ENCODE results near the gene KLK1. TPM values are rescaled to one million over a fixed set of nuclear protein-coding genes. Genes with fewer than 3 reads are reported as not detected.

KLK1 gene
- polyA plus RNA-seq, 1 of the 3 experiments (the other 2 are of a cell fraction): not detected

- no peaks in the 10 kb centered on the region for H3K36me3 ChIP-seq (replicated peaks in 1 of 2; ENCODE audit: control insufficient read depth in 1 of 2, insufficient read depth in 2 of 2, low read length in 1 of 2)
- H3K4me1 ChIP-seq (ENCODE audit: control insufficient read depth in 1 of 2, insufficient read depth in 2 of 2, low read depth in 1 of 2, low read length in 1 of 2): no peaks in the 10 kb centered on the region
- H3F3A ChIP-seq (replicated peaks; ENCODE audit: insufficient read depth): no peaks in the 10 kb centered on the region
- H2AFZ ChIP-seq (ENCODE audit: low read depth): no peak overlapping the region
- TF ChIP-seq POLR2AphosphoS5 (IDR thresholded peaks at IDR 0.05; ENCODE audit: low read depth, low read length) (no peak), SIN3A (IDR thresholded peaks at IDR 0.05; ENCODE audit: borderline replicate concordance, low read depth, low read length) (no peak), YY1 (IDR thresholded peaks at IDR 0.05; ENCODE audit: low read depth) (no peak), FOXJ3 (CRISPR knock-in tag; IDR thresholded peaks at IDR 0.05) (no peak)
- no peak overlapping the region for H3K4me3 ChIP-seq (ENCODE audit: low read depth in 2 of 2, low read length in 1 of 2)
- H3K27ac ChIP-seq (ENCODE audit: low read depth in 2 of 2, low read length in 1 of 2): no peak overlapping the region
- 31% methylated on average over 12 of the region's 14 CpGs for WGBS (ENCODE audit: low lambda C conversion rate)
- ChIA-PET POLR2A (no interaction called here), CTCF (interaction anchor here (0.9 kb wide), 1 partner anchor 95 kb away, joined by 3 read pairs; no protein-coding TSS in a partner anchor)
- peaks cover 17% of the 10 kb centered on the region for H3K27me3 ChIP-seq (ENCODE audit: insufficient read depth)
- H3K79me2 ChIP-seq (ENCODE audit: insufficient read depth): no peaks in the 10 kb centered on the region
- no peaks in the 10 kb centered on the region for H3K9me3 ChIP-seq
- no peak for DNase-seq
- H3K9me2 ChIP-seq: no peaks in the 10 kb centered on the region
- no peak overlapping the region for H3K4me2 ChIP-seq
- H3K9ac ChIP-seq: no peak overlapping the region
- H4K20me1 ChIP-seq (ENCODE audit: insufficient read depth): no peaks in the 10 kb centered on the region
Observed at GRCh38 chr19:50827476-50827875, 3.9 kb upstream of the KLK1 start.

- no peak for DNase-seq
- H3K9me3 ChIP-seq: no peaks in the 10 kb centered on the region
- no peaks in the 10 kb centered on the region for H4K20me1 ChIP-seq (ENCODE audit: insufficient read depth)
- no peak overlapping the region for H3K4me3 ChIP-seq (ENCODE audit: low read depth in 2 of 2, low read length in 1 of 2)
- no peak overlapping the region for H3K4me2 ChIP-seq
- H3K27ac ChIP-seq (ENCODE audit: low read depth in 2 of 2, low read length in 1 of 2): no peak overlapping the region
- H3K27me3 ChIP-seq (ENCODE audit: insufficient read depth): peaks cover 24% of the 10 kb centered on the region
- H3F3A ChIP-seq (replicated peaks; ENCODE audit: insufficient read depth): no peaks in the 10 kb centered on the region
- ChIA-PET POLR2A (no interaction called here), CTCF (interaction anchor here (0.9 kb wide), 1 partner anchor 96 kb away, joined by 3 read pairs; no protein-coding TSS in a partner anchor)
- H3K4me1 ChIP-seq (ENCODE audit: control insufficient read depth in 1 of 2, insufficient read depth in 2 of 2, low read depth in 1 of 2, low read length in 1 of 2): no peaks in the 10 kb centered on the region
- no peaks in the 10 kb centered on the region for H3K9me2 ChIP-seq
- TF ChIP-seq JUND (IDR thresholded peaks at IDR 0.05) (no peak), GABPA (IDR thresholded peaks at IDR 0.05; ENCODE audit: low read depth) (no peak), POLR2AphosphoS5 (IDR thresholded peaks at IDR 0.05; ENCODE audit: low read depth, low read length) (no peak), EZH2phosphoT487 (IDR thresholded peaks at IDR 0.05; ENCODE audit: borderline replicate concordance, low read depth) (no peak)
- TF ChIP-seq, protein P1, sequence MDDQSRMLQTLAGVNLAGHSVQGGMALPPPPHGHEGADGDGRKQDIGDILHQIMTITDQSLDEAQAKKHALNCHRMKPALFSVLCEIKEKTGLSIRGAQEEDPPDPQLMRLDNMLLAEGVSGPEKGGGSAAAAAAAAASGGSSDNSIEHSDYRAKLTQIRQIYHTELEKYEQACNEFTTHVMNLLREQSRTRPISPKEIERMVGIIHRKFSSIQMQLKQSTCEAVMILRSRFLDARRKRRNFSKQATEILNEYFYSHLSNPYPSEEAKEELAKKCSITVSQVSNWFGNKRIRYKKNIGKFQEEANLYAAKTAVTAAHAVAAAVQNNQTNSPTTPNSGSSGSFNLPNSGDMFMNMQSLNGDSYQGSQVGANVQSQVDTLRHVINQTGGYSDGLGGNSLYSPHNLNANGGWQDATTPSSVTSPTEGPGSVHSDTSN (IDR thresholded peaks at IDR 0.05): no peak
- H2AFZ ChIP-seq (ENCODE audit: low read depth): no peak overlapping the region
- H3K36me3 ChIP-seq (replicated peaks in 1 of 2; ENCODE audit: control insufficient read depth in 1 of 2, insufficient read depth in 2 of 2, low read length in 1 of 2): no peaks in the 10 kb centered on the region
- H3K79me2 ChIP-seq (ENCODE audit: insufficient read depth): no peaks in the 10 kb centered on the region
- no peak overlapping the region for H3K9ac ChIP-seq
- WGBS (ENCODE audit: low lambda C conversion rate): 70% methylated on average over 36 of the region's 43 CpGs
Observed at GRCh38 chr19:50826492-50827240, 3.1 kb upstream of the KLK1 start.

DNA sequence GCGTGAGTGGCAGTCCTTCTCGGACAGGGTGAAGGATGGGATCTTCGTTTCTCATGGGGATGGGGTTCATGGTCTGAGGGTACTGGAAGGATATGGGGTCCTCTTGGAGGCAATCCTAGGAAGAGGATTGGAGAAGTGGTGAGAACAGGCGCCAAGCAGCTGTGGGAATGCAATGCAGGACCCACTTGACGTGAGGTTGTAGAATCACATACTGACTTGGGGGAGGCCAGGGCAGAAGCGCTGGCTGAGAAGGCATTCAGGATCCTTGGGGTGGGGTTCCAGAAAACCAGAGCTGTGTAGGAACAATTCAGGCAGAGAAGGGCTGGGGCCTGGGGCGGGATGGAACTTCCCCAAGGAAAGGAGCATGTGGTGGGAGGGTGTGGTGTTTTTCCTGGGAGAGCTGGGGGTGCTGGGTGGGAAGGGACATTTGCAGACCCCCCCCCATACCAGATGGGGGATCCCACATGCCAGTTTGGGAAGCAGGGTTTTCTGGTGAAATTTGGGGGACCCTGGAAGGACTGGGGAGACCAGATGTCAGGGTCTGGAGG lies 852 bp downstream of the KLK1 start:
- no peak overlapping the region for H3K27ac ChIP-seq (ENCODE audit: low read depth in 2 of 2, low read length in 1 of 2)
- no peaks in the 10 kb centered on the region for H3K9me3 ChIP-seq
- H3F3A ChIP-seq (replicated peaks; ENCODE audit: insufficient read depth): no peaks in the 10 kb centered on the region
- no peaks in the 10 kb centered on the region for H3K79me2 ChIP-seq (ENCODE audit: insufficient read depth)
- H3K36me3 ChIP-seq (replicated peaks in 1 of 2; ENCODE audit: control insufficient read depth in 1 of 2, insufficient read depth in 2 of 2, low read length in 1 of 2): no peaks in the 10 kb centered on the region
- DNase-seq: no peak
- peaks cover 50% of the 10 kb centered on the region for H3K27me3 ChIP-seq (ENCODE audit: insufficient read depth)
- WGBS (ENCODE audit: low lambda C conversion rate): 37% methylated on average over 7 of the region's 7 CpGs
- H3K4me1 ChIP-seq (ENCODE audit: control insufficient read depth in 1 of 2, insufficient read depth in 2 of 2, low read depth in 1 of 2, low read length in 1 of 2): peaks cover 0 to 5% of the 10 kb centered on the region in 2 experiments; a peak in 1 of 4 replicates
- no peak overlapping the region for H3K9ac ChIP-seq
- ChIA-PET POLR2A (interaction anchor here (0.8 kb wide), 1 partner anchor 18 kb away, joined by 3 read pairs; no protein-coding TSS in a partner anchor), CTCF (no interaction called here)
- H3K4me2 ChIP-seq: no peak overlapping the region
- TF ChIP-seq YY1 (IDR thresholded peaks at IDR 0.05; ENCODE audit: low read depth) (no peak), RXRA (IDR thresholded peaks at IDR 0.05; ENCODE audit: borderline replicate concordance, low read depth) (no peak), RFX5 (IDR thresholded peaks at IDR 0.05; ENCODE audit: low read length) (no peak), GABPA (IDR thresholded peaks at IDR 0.05; ENCODE audit: low read depth) (no peak), FOXM1 (IDR thresholded peaks at IDR 0.05; ENCODE audit: low read depth) (no peak), POLR2AphosphoS5 (IDR thresholded peaks at IDR 0.05; ENCODE audit: low read depth, low read length) (no peak), RCOR1 (IDR thresholded peaks at IDR 0.05; ENCODE audit: low read length) (no peak), RAD21 (IDR thresholded peaks at IDR 0.05; ENCODE audit: low read length) (no peak), TCF12 (IDR thresholded peaks at IDR 0.05) (no peak), MXI1 (IDR thresholded peaks at IDR 0.05; ENCODE audit: low read depth, low read length) (no peak), FOXJ3 (CRISPR knock-in tag; IDR thresholded peaks at IDR 0.05) (no peak), CHD2 (IDR thresholded peaks at IDR 0.05; ENCODE audit: low read length, partially characterized antibody) (no peak), EZH2phosphoT487 (IDR thresholded peaks at IDR 0.05; ENCODE audit: borderline replicate concordance, low read depth) (no peak)
- TF ChIP-seq, protein P1 (IDR thresholded peaks at IDR 0.05): no peak
- no peaks in the 10 kb centered on the region for H3K9me2 ChIP-seq
- no peak overlapping the region for H3K4me3 ChIP-seq (ENCODE audit: low read depth in 2 of 2, low read length in 1 of 2)
- H4K20me1 ChIP-seq (ENCODE audit: insufficient read depth): no peaks in the 10 kb centered on the region
- H2AFZ ChIP-seq (ENCODE audit: low read depth): no peak overlapping the region
